ENCODE data around the gene BACH2.

DNA sequence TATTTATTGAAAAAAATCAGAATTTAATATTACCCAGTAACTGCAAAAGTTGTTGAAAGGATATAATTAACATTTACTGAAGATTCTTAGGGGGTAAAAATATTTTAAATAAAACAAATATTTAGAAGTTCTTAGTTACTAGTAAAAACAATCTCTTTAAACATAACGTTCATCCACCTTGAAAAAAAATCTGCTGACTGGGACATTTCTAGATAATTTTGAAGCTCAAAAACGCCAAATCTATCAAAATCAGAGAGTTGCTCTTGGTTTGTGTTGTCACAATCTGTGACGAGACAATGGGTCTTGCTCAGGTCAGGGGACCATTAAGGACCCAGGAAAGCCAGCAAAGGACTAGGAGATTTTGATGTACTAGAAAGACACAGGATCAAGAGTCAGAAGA is 177.0 kb downstream of the BACH2 start:
- TF ChIP-seq, protein P1, sequence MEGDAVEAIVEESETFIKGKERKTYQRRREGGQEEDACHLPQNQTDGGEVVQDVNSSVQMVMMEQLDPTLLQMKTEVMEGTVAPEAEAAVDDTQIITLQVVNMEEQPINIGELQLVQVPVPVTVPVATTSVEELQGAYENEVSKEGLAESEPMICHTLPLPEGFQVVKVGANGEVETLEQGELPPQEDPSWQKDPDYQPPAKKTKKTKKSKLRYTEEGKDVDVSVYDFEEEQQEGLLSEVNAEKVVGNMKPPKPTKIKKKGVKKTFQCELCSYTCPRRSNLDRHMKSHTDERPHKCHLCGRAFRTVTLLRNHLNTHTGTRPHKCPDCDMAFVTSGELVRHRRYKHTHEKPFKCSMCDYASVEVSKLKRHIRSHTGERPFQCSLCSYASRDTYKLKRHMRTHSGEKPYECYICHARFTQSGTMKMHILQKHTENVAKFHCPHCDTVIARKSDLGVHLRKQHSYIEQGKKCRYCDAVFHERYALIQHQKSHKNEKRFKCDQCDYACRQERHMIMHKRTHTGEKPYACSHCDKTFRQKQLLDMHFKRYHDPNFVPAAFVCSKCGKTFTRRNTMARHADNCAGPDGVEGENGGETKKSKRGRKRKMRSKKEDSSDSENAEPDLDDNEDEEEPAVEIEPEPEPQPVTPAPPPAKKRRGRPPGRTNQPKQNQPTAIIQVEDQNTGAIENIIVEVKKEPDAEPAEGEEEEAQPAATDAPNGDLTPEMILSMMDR (IDR thresholded peaks at IDR 0.05 in 4 of 5, conservative IDR thresholded peaks at IDR 0.05 in 1 of 5) = no peak
- no peak for TF ChIP-seq POLR2A (IDR thresholded peaks at IDR 0.05)
